Pancreas (tissue), 10 donors: ENCODE measurements around the gene PLOD2. TPM values are rescaled to one million over a fixed set of nuclear protein-coding genes. Genes with fewer than 3 reads are reported as not detected.

Source experiments
- ATAC-seq, 4 donors: fragments of 200-7000 bp; cut with Tn5 transposase; one replicate each; pipeline versions ENCODE4 v1.8.0 to v1.9.1; 2020; ENCODE audit warnings: mild to moderate bottlenecking in 4 of 4, moderate library complexity in 4 of 4
- DNase-seq, 6 donors: peaks; one replicate each; pipeline ENCODE4 v3.0.0-alpha.2; 2020
- FAIRE-seq: peaks from 2 replicates; lab custom pipeline; 2012; peaks lifted over from hg19 to GRCh38; lab: Jason Lieb, UNC
- H3K27ac ChIP-seq, 4 donors: fragments of 200-600 bp; sonication (generic); 1 replicate in 3 of 4; 2 replicates in 1 of 4; pipeline versions ENCODE4 v1.5.0 to v1.8.0; 2020
- H3K27me3 ChIP-seq, 4 donors: fragments of 200-600 bp; one replicate each; pipeline ENCODE4 v1.8.0; 2021
- H3K36me3 ChIP-seq, 3 donors: fragments of 200-600 bp; sonication (generic) in 1 of 3; one replicate each; pipeline versions ENCODE4 v1.5.0 to v1.8.0; 2020 to 2021
- H3K4me1 ChIP-seq, 3 donors: fragments of 200-600 bp; one replicate each; pipeline ENCODE4 v1.8.0; 2021
- H3K4me3 ChIP-seq, 4 donors: fragments of 200-600 bp; sonication (generic) in 2 of 4; one replicate each; pipeline versions ENCODE4 v1.5.0 to v1.8.0; 2020 to 2021
- H3K9me3 ChIP-seq, 4 donors: fragments of 200-600 bp; one replicate each; pipeline ENCODE4 v1.8.0; 2021
- WGBS, 2 donors: extraction: QIAGEN DNeasy Blood & Tissue Kit; methylation state at CpG; one replicate each; pipeline ENCODE4 v1.1.7; 2013; 5-methylcytosine and 5-hydroxymethylcytosine counted together
- intact Hi-C, 3 donors: fragments of 100-400 bp; cut with DNase I; formaldehyde crosslinking; loops; one replicate each; pipeline versions ENCODE4 v1.11.1 to v1.14.2; 2022
- polyA plus RNA-seq, 2 donors: library from polyadenylated mRNA; stranded (reverse); fragments of 200-250 nt; gene quantifications; one replicate each; pipeline ENCODE4 v1.2.3, GENCODE V29; 2013
- total RNA-seq, 6 donors: library from RNA; stranded (reverse); fragmentation: NEBNext Ultra II Directional in 4 of 6; extraction: Animal tissue kit (Norgen Biotek cat#: 25700) in 4 of 6; gene quantifications; one replicate each; pipeline versions ENCODE4 v1.2.1 to v1.2.4, GENCODE V29; 2021 to 2023
- TF ChIP-seq, protein P1 (sequence below), 4 donors: fragments of 200-600 bp; sonication (generic) in 3 of 4; IDR thresholded peaks; one replicate each; pipeline versions ENCODE4 v1.5.0 to v1.8.0; 2021; ENCODE audit warnings: antibody characterized with exemption in 4 of 4
- donor health status: healthy with polysubstance abuse.
- donor health status: DM: no; HTN: no; CAD: no; lungs with moderate emphysema.
- donor health status: DM: no; HTN: no; CAD: no.
- donor health status: control.
- donor health status: control.
- donor health status: Bipolar disorder and iron deficiency.
- donor health status: DM: yes; HTN: yes; CAD: no.
- donor health status: DM: no; HTN: no; CAD: no.
- donor health status: DM: no; HTN: no; CAD: no.
- donor health status: DM: yes; HTN: yes; CAD: no.

PLOD2 gene
- total and polyA plus RNA-seq, 8 donors = 12.7 to 44.7 (median 18.8) TPM

GRCh38 chr3:146052056-146052790 is 108.8 kb downstream of the PLOD2 start:
- intact Hi-C loops = no loop called here
- Histone ChIP-seq H3K4me1 (no peaks in the 10 kb centered on the region), H3K27me3 (no peaks in the 10 kb centered on the region), H3K27ac (no peak overlapping the region), H3K9me3 (no peaks in the 10 kb centered on the region), H3K4me3 (no peak overlapping the region), H3K36me3 (no peaks in the 10 kb centered on the region)
- ATAC-seq = no peak
- TF ChIP-seq, protein P1, sequence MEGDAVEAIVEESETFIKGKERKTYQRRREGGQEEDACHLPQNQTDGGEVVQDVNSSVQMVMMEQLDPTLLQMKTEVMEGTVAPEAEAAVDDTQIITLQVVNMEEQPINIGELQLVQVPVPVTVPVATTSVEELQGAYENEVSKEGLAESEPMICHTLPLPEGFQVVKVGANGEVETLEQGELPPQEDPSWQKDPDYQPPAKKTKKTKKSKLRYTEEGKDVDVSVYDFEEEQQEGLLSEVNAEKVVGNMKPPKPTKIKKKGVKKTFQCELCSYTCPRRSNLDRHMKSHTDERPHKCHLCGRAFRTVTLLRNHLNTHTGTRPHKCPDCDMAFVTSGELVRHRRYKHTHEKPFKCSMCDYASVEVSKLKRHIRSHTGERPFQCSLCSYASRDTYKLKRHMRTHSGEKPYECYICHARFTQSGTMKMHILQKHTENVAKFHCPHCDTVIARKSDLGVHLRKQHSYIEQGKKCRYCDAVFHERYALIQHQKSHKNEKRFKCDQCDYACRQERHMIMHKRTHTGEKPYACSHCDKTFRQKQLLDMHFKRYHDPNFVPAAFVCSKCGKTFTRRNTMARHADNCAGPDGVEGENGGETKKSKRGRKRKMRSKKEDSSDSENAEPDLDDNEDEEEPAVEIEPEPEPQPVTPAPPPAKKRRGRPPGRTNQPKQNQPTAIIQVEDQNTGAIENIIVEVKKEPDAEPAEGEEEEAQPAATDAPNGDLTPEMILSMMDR (IDR thresholded peaks at IDR 0.05) = no peak
- DNase-seq = no peak
- 57 to 59% methylated on average over 2 of the region's 2 CpGs for WGBS, 2 donors
- FAIRE-seq = peak; percentile 63

DNA sequence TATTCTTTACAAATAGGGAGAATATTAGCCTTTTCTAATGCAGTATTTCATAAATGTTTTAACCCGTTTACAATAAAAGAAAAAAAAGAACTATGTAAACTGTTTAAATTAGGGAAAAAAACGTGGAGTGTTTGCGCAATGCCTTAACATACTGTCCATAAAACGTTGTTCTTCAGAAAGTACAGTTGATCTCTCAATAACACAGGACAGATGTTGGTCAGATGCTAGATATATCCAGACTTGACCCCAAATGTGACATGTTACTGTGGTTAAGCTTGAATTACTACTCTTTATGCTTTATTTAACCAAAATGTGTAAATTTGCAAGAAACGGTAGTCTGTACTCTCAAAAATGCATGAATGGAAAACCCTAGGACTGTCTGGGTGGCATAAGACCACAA is 110.3 kb downstream of the PLOD2 start:
- TF ChIP-seq, protein P1 (IDR thresholded peaks at IDR 0.05) = no peak
- intact Hi-C loops = no loop called here
- WGBS, 2 donors = 74 to 77% methylated on average over 5 of the region's 5 CpGs
- Histone ChIP-seq H3K27ac (no peak overlapping the region), H3K36me3 (no peaks in the 10 kb centered on the region), H3K4me3 (no peak overlapping the region), H3K9me3 (no peaks in the 10 kb centered on the region), H3K4me1 (no peaks in the 10 kb centered on the region), H3K27me3 (no peaks in the 10 kb centered on the region)
- DNase-seq (no peak), FAIRE-seq (no peak), ATAC-seq (no peak)

DNA sequence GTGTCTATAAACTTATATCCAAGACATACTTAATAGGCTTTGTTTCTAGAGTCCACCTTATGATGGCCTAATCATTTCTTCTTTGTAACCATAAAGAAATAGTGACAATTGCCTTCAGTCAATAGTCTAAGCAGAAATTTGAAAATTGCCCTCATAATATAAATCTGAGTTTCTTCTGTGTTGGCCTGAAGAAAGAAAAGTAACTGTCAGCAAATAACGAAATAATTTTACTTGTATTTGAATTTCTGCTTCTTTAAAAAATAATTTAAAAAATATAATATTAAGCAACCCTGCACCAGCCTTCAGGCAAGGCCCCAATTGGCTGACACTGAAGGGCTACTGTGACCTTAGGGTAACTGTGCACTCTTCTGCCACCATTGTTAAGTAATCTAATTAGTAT is 113.5 kb downstream of the PLOD2 start:
- Histone ChIP-seq H3K9me3 (no peaks in the 10 kb centered on the region), H3K4me3 (no peak overlapping the region), H3K36me3 (no peaks in the 10 kb centered on the region), H3K27ac (no peak overlapping the region), H3K4me1 (no peaks in the 10 kb centered on the region), H3K27me3 (no peaks in the 10 kb centered on the region)
- TF ChIP-seq, protein P1 (IDR thresholded peaks at IDR 0.05) = no peak
- DNase-seq (no peak), FAIRE-seq (no peak), ATAC-seq (no peak)
- intact Hi-C loops = no loop called here
- 73 to 81% methylated on average over 1 of the region's 1 CpG for WGBS, 2 donors

DNA sequence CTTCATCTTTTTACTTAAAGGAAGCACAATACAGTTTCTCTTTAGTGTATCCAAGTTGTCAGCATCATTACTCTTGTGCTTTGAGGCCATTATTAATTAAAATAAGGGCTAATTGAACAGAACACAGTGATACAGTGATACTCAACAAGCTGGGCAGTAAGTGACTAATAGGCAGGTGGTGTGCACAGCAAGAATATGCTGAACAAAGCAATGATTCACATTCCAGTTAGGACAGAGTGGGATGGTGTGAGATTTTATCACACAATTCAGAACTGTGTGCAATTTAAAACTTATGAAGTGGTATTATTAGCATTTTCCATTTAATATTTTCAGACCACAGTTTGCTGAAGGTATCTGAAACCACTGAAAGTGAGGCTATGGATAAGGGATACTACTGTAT is 116.9 kb downstream of the PLOD2 start:
- intact Hi-C loops = no loop called here
- FAIRE-seq = no peak
- Histone ChIP-seq H3K4me1 (no peaks in the 10 kb centered on the region), H3K36me3 (no peaks in the 10 kb centered on the region), H3K27me3 (no peaks in the 10 kb centered on the region), H3K4me3 (no peak overlapping the region), H3K27ac (no peak overlapping the region), H3K9me3 (no peaks in the 10 kb centered on the region)
- ATAC-seq = no peak
- TF ChIP-seq, protein P1 (IDR thresholded peaks at IDR 0.05) = no peak
- DNase-seq = no peak

GRCh38 chr3:146040630-146041029 is 120.4 kb downstream of the PLOD2 start:
- ATAC-seq = no peak
- H3K36me3 ChIP-seq = no peaks in the 10 kb centered on the region
- TF ChIP-seq, protein P1 (IDR thresholded peaks at IDR 0.05) = no peak
- H3K4me3 ChIP-seq = no peak overlapping the region
- no peak overlapping the region for H3K27ac ChIP-seq
- no peak for DNase-seq
- no peaks in the 10 kb centered on the region for H3K9me3 ChIP-seq
- H3K27me3 ChIP-seq = no peaks in the 10 kb centered on the region
- intact Hi-C loops = no loop called here
- no peak for FAIRE-seq
- no peaks in the 10 kb centered on the region for H3K4me1 ChIP-seq
